ENCODE measurements around the gene SLC14A1.
"Not testable (repeated sequence)": the region's sequence is repeated elsewhere in the genome, so short reads cannot be mapped to it uniquely, and the experiment has no call there.

The SLC14A1 gene

DNA sequence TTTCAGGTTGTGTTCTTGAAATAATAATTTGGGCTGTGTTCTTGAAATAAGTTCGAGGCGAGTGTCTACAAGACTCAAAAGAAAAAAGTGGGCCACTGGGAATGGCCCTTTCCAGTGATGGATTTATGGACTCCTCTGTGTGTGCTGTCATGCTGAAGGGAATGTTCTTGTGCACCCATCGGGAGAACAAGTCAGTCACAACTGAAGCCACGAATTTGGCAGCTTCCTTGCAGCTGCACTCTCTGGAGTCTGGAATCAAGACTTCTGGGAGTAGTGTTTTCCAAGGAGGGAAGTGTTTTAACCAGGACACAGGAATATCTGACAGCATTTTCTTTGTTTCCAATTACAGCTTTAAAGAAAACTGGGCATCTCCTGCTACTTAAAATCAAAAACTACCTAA is 620 bp downstream of the SLC14A1 start:
- DNase-seq = no peak

DNA sequence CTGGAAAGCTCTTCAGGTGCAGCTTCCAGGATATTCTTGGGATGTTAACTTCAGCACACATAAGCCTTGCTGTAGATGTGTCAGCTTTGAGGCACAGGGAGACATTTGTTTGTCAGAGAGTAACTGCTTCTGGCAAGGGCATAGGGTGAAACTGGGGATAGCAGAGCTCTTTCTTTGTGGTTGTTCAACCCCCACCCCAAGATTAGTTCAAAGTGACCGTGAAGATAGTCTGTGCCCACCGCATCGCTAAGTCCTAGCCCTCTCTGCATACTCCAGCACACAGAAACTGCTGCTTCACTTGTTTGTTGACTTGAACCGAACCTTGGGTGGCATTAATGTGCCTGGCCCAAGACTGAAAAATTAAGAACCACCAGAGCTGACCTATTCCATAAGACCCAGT is 1.4 kb downstream of the SLC14A1 start:
- DNase-seq = no peak

DNA sequence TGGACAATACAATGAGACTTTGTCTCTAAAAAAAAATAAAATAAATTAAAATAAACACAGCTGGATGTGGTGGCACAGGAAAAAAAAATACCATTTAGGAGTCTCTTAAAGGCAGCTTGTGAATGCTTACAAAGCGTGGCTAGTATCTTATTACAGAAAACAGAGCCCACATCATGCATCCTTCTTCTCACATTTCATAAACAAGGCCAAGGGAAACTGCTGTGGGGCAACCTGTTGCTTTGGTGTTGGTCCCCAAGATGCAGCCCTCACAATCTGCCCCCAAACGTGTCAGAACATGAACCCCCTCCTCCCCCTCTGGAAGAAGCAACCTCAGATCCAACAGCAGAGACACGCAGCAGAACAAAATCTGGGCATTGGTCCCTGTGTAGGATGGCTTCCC is 2.6 kb downstream of the SLC14A1 start:
- no peak for DNase-seq

DNA sequence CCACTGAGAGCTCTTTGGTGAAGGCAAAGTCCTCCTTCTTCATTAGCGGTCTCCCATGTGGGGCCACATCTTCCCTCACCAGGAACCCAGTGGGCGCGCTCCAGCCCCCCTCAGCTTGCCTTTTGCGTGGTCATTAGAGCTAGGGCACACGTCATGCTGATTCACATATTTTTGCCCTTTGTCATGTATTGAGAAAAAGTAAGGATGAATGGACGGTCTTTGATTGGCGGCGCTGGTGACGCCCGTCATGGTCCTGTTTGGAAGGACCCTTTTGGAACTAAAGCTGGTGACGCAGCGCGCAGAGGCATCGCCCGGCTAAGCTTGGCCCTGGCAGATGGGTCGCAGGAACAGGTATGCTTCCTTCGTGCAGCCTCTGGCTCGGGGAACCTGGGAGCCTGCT is 3.1 kb downstream of the SLC14A1 start:
- DNase-seq = no peak

DNA sequence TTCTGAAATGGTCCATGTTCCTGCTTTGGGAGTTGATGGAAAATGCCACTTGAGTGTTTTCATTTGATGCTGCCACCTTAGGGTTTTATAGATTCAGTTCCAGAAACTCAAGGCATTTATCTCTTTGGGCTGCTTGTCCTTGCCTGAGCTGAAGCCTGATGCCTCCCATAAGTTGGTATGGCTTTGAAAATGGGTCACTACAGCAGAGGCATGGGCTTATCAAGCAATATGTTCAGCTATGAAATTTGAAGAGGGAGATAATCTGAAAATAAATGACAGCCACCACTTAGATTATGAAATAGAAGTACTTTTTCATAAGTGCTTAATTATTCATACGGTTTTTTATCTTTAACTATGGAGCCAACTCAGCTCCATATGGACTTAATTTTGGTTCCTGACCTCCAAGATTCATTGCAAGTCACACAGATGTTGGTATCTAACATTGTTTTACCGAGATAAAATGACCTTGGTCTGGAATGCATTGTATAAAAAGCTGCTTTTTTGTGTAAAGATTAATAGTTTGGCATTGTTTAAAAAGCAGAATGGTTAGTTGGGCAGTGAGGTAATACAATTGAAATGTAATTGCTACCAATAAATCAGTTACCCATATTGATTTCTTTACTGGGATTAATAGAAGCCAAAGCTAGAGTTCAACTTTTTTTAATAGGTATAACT is 4.5 kb downstream of the SLC14A1 start:
- DNase-seq = no peak

DNA sequence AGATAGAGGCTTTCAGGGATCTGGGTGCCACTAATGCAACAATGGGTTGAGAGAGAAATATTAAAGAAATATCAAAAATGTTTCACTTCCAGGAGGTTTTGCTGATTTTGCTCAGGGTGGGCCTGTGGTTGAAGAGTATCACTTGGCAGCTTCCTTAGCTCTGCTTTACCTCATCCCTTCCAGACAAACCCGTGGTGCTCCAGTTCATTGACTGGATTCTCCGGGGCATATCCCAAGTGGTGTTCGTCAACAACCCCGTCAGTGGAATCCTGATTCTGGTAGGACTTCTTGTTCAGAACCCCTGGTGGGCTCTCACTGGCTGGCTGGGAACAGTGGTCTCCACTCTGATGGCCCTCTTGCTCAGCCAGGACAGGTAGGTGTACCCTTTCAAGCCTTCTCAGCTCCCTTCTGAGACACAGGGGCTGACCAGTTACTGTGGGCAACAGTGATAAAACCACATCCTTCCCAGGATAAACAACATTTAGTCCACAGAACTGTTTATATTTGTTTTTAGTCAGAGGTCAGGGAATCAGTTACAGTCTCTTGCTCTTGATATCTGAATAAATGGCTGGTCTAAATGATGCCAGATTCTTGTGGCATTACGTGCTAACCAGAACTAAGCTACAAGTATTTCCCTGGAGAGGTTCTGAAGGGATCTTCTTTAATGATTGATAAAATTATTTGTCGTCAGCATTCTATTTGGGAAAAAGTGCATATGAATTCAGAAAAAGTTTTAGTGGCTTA is 7.0 kb downstream of the SLC14A1 start:
- DNase-seq = no peak

DNA sequence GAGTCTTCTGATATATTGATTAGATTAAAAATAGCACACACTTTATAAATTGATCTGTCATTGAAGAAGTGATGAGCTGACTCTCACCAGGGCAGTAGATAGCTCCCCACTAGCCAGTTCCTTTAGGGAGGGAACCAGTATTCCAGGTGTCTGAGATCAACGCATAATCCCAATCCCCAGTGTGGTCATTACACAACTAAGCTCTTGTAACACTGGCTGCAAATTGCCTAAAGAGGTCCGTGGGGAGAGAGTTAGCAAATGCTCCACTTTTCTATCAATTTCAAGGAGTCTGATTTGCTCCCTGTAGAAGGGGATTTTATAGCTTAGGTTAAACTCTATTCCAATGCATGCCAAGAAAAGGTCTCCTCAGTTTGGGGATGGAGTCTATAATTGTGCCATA is 7.7 kb downstream of the SLC14A1 start:
- no peak for DNase-seq

DNA sequence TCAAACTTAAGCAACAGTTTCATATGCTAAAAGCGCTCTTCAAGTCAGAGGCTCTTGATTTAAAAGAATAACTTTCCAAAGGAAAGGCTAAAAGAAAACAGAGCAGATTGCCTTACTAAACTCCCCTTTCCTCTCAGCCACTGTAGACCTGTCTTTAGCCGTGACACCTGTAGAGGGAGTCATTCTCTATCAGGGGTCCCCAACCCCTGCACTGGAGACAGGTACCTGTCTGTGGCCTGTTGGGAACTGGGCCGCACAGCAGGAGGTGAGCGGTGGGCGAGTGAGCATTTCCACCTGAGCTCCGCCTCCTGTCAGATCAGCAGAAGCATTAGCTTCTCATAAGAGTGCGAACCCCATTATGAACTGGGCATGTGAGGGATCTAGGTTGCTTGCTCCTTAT is 9.6 kb downstream of the SLC14A1 start:
- no peak for DNase-seq

DNA sequence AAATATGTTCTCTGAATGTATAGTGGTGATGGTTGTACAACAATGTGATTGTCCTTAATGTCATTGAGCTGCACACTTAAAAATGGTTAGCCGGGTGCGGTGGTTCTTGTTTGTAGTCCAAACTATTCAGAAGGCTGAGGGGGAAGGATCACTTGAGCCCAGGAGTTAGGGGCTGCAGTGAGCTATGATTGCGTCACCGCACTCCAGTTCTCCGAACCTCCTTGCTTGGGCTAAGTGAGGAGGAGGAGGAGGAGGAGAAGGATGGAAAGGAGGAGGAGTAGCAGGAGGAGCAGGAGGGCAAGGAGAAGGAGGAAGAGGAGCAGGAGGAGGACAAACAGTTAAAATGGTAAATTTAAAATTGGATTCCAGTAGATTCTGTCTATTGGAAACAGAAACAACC is 10.5 kb downstream of the SLC14A1 start:
- no peak for DNase-seq

DNA sequence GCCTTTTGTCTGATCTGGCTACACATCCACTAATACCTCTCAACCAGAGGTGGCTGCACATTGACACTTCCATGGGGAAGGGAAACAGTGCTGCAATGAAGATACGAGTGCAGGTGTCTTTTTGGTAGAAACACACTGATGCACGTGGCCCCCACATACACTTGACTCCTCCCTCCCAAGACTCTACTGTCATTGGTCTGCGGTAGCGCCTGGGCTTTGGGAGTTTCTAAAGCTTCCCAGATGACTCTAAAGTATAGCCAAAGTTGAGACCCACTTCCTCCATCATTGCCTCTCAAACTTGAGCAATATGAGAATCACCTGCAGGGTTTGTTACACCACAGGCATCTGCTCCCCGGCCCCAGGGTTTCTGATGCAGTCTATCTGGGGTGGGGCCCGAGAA is 11.0 kb downstream of the SLC14A1 start:
- DNase-seq = no peak

DNA sequence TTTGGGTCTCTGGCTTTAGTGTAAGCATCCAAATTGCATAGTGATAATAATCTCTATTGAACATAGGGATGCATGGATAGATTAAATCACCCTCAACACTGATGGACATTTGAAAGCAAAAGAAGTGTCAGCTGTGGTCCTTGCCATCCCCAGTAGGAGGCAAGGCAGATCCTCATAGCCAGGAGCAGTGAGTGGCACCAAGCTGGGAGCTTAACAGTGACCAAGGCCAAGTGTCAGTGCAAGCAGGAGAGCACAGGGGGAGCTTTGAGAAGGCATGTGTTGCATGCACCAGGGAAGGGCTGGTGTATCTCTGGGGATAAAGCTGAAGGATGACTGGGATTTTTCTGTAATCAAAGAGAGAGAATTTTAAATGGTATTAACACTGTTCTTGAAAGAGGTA is 14.7 kb downstream of the SLC14A1 start:
- DNase-seq = no peak

DNA sequence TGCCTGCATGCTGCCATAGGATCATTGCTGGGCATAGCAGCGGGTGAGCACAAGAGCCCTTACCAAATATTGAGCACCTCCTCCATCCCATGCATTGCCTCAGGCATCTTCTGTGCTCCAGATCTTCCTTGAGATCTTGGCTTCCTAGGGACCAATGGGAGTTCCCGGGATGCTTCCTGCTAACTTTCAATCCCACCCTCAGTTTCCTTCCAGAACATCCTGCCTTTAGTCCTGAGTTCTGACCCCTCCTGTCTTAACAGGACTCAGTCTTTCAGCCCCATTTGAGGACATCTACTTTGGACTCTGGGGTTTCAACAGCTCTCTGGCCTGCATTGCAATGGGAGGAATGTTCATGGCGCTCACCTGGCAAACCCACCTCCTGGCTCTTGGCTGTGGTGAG is 15.3 kb downstream of the SLC14A1 start:
- DNase-seq = no peak

DNA sequence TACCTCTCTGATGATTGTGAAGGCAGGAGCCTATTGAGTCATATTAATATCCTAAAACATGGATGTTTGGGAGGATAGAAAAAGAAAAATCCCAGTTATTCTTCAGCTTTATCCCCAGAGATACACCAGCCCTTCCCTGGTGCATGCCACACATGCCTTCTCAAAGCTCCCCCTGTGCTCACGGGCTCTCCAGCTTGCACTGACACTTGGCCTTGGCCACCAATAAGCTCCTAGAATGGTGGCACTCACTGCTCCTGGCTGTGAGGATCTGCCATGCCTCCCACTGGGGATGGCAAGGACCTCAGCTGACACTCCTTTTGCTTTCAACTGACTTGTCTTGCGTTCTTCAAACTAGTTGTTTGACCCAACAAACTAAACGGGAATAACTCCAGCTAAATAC is 15.9 kb downstream of the SLC14A1 start:
- DNase-seq = no peak

DNA sequence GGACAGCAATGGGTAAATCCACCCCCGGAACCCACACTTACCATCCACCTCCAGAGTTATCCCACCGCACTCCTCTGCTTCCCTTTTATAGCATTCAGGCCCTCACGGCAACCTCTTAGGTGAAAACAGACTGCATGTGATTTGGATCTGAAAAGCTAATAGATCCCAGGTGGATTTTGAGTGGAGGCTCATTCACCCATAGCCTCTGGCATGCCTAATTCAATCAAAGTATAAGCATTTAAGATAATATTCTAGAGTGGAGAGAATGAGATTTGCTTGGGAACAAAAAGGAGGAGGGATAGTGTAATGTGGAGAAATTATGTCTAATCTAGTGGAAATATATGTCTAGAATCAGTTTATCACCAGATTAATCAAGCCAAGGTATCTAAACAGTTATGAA is 17.1 kb downstream of the SLC14A1 start:
- no peak for DNase-seq

DNA sequence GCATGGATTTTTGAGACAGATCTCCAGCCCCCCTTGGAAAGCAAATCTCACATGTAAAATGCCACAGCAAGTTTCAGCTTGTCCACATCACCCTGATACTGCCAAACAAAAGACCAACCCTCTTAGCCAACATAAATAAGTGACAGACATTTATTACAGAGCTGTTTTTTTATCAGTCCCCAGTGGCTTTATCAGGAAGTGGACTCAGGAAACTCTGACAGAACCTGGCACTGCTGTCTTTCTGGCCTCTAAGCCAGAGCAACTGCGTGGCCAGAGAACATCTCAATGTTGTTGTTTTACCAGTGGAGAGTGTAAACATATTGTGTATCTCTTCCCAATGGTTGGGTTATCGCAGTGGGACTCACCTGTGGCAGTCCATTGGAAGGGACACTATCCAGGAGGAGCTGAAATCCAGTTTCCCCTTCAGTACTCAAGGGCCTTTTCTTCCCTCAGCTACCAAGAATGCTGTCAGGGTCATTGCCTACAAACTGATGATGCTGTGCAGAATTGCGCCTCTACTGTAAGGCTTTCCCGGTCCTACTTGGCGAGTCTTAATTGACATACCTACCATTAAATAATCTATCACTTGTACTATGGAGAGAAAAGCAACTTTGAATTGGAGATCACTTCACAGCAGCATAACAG is 22.0 kb downstream of the SLC14A1 start:
- DNase-seq = no peak

DNA sequence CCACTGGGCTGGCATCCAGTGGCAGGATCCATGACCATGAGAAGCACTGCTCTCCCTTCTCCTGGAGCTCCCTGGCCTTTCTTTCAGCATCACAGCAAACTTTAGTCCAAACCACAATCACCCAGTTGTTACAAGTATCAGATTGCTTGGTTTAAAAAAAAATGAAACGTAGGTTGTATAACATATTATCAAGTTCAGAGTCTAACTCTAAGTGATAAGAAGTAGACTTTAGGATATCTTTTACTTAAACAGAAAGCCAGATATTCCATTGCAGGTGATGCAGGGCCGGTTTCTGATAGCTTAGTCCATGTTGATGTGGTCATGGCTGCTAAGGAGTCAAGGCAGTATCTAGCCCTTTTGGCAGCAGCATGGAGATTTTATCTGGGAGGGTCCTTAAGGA is 24.5 kb downstream of the SLC14A1 start:
- no peak for DNase-seq

DNA sequence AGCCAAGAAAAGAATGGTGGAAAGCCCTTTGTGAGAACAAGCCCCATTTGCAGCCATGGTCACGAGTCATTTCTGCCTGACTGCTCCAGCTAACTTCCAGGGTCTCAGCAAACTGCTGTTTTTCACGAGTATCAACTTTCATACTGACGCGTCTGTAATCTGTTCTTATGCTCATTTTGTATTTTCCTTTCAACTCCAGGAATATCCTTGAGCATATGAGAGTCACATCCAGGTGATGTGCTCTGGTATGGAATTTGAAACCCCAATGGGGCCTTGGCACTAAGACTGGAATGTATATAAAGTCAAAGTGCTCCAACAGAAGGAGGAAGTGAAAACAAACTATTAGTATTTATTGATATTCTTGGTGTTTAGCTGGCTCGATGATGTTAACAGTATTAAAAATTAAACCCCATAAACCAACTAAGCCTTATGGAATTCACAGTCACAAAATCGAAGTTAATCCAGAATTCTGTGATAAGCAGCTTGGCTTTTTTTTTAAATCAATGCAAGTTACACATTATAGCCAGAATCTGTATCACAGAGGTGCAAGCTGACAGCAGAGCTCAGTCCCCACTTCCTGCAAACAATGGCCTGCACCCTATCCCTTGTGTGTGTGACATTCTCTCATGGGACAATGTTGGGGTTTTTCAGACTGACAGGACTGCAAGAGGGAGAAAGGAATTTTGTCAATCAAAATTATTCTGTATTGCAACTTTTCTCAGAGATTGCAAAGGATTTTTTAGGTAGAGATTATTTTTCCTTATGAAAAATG is 26.1 kb downstream of the SLC14A1 start:
- no peak for DNase-seq

DNA sequence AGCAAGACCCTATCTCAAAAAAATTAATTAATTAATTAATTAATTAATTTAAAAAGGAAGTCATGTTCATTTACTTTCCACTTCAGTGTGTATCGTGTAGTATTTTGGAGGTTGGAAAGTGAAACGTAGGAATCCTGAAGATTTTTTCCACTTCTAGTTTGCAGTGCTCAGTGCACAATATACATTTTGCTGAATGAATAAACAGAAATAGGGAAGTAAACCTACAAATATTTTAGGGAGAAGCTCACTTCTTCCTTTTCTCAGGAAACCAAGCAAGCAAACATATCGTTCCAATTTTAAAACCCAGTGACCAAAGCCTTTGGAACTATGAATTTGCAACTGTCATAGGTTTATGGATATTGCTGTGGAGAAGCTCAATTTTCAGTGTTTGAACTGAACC is 27.8 kb downstream of the SLC14A1 start:
- DNase-seq = no peak

DNA sequence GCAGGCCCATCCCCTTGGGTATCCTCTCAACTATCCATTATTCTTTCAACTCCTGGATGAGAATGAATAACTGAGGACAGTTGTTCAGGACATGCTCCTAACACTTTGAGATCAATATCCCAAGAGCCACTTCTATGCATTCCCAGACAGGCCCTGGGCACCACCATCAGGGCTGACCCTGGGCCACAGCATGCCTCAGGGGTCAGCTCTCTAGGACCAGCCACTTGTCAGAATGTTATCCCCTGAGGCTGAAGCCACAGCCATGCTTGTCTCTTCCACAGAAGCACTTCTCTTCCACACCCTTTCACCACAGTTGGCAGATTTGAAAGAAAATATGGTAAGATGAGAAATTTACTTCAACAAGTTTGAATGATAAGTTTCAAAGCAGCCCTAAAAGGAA is 28.7 kb downstream of the SLC14A1 start:
- no peak for DNase-seq

DNA sequence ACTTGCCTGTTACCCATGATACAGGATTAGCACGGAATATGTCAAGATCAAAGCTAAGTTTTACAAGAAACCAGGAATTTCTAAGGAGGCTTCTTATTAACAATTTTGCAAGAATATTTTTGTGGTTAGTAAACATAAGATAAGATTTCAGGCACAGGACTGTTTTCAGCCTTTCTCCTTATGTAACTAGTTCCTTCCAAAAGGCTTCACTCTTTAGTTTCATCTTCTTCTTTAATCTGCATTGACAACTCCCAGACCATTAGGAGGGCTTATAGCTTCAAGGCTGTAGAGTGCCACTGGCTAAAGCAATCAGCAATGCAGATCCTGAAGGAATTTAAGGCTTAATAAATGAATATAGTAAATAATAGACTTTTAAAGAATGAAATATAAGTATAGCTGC is 29.3 kb downstream of the SLC14A1 start:
- no peak for DNase-seq

DNA sequence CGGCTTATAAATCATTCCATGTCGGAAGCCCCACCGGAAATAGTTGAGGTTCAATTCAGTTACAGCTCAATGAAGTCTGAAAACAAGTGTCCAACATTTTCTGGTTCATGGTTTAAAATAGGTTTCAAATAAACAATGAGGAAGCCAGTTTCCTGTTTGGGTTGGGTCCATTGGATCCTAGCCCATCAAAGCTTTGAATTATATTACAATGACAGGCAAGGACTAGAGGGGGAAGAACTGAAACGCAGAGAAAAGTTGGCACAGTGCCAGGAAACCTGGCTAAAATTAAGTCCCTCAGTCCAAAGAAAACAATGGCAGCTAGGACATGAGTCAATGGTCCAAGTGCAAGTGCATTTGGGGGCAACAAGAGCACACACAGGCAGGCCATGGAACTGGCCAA is 32.0 kb downstream of the SLC14A1 start:
- DNase-seq = no peak

DNA sequence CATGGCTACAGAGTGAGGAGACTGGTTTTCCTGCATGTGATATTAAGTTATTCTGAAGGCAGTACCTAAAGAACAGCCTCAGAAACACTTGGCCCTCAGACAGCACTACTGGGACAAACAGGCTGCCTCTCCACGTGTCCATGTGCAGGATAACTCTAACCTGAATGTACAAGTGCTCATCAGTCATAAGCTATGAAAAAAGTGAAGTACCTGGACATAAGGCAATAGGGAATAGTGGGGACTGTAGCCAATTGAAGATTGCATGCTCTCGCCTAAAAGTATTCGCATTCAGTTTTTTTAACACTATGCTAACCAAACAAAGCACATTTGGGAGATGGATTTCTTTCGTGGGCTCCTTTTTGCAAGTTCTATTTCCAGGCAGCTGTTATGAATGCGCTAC is 33.0 kb downstream of the SLC14A1 start:
- no peak for DNase-seq

DNA sequence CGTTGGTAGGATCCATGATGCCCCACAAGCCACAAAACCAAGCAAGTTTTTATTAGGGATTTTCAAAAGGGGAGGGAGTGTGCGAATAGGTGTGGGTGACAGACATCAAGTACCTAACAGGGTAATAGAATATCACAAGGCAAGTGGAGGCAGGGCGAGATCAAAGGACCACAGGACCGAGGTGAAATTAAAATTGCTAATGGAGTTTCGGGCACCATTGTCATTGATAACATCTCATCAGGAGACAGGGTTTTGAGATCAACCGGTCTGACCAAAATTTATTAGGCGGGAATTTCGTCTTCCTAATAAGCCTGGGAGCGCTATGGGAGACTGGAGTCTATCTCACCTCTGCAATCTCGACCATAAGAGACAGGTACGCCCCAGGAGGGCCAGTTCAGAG is 33.7 kb downstream of the SLC14A1 start:
- not testable (repeated sequence) for DNase-seq
